T-helper 22 cell (primary cell): Measurements from ENCODE around the gene PITPNC1.
A peak's percentile ranks its signal among the peaks of the same experiment; 100 is the strongest.
"Not testable (repeated sequence)": the region's sequence is repeated elsewhere in the genome, so short reads cannot be mapped to it uniquely, and the experiment has no call there.

ENCODE experiments used
- DNase-seq: peaks from one replicate; pipeline ENCODE4 v3.0.0-alpha.2; 2020; ENCODE audit warnings: low read depth

Gene PITPNC1

DNA sequence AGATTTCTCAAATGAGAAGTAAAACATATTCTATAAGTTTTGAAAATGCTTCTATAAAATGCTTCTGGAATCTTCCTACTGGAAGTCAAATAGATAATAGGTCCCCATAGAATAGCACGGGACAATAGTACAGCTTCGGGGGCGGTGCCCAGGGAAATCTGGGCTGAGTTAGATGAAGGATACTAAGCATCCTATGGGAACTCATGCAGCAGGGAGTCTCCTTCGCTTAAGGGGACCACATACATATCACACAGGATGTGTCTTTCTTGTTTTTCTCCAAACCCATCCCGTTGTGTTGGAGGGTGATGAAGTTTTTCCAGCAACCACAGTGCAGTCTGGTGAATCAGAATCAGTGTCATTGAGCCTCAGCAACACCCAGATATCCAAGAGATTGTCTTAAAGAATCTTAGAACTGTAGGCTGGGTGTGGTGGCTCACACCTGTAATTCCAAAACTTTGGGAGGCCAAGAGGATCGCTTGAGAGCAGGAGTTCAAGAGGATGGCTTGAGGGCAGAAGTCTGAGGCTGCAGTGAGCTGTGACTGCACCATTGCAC lies 84.2 kb downstream of the PITPNC1 start:
- no peak for DNase-seq

- no peak for DNase-seq
Observed at GRCh38 chr17:67461876-67462275, 84.8 kb downstream of the PITPNC1 start.

DNA sequence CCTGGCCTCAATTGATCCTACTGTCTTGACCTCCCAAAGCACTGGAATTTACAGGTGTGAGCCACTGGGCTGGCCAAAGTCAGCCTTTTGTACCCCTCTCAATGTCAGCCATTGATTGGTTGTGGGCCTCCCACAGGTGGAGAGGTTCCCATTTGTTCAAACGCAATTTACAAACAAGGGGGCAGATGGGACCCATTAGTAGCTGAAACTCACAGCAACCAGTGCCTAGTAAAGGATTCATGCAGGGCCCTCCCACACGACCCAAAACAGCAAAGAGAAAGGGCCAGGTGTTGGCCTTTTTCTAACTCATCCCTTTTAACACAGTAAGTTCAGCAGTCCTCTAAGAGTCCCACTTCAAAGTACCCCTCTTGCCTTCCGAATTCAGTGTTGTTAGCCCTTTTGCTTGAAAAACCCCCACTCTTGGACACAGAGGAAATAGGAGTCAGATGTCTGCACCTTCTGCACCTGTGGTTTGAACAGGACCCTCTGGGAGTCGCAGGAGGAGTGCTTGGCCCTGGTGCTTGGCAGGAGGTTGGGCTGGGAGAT lies 89.2 kb downstream of the PITPNC1 start:
- DNase-seq, result no peak

DNA sequence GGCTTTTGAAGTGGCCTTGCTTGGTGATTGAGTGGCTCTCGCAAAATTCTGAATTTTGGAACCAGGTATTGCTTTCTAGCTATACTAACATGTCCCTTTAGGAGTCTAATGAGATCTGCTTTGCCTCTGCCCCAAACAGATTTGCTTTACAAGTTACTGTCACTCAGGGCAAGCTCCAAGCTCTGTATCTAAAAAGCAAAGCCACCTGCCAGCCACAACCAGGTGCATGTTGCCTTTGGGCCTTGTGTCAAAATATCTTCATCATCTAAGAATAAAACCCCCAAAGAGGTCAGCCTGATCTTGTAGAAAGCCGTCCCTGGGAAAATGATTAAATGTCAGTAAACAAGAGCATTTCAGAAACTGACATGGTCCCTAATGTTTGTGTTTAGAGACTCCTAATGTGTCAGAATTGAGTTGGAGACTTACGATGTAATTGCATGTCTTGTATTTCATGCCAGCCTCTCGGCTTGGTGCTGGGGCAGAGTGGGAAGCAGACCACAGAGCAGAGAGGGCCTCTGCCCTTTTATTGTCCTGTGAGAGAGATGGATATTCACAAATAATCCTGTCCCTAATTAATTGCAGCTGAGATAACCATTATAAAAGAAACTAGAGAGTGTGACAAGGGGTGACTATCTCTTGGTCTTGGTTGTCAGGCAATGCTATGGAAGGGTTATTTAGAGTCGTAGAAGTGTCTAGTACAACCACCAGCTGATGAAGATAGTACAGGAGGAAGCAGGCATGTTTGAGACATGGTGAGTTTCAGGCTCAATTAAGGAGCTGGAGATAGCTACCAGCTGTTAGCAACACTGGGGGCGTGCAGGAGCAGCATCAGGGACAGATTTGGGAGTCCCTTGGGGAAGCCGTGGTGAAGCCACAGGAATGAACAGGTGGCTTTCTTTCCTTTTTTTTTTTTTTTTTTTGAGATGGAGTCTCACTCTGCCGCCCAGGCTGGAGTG lies 90.7 kb downstream of the PITPNC1 start:
- no peak for DNase-seq

GRCh38 chr17:67469208-67469980 lies 92.3 kb downstream of the PITPNC1 start:
- no peak for DNase-seq

DNA sequence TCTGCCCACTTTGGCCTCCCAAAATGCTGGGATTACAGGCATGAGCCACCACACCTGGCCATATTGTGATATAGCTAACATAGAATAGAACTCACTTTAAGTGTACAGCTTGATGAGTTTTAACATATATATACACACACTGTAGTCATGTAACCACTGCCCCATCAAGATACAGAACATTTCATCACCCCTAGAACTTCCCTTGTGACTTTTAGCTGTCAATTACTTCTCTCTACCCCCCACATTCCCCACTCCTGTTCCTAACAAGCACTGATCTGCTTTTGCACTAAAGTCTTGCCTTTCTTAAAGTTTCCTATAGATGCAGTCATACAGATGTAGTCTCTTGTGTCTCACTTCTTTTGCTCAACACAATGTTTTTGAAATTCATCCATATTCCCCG lies 93.1 kb downstream of the PITPNC1 start:
- DNase-seq, result no peak

GRCh38 chr17:67471118-67471517 lies 94.0 kb downstream of the PITPNC1 start:
- DNase-seq, result no peak

DNA sequence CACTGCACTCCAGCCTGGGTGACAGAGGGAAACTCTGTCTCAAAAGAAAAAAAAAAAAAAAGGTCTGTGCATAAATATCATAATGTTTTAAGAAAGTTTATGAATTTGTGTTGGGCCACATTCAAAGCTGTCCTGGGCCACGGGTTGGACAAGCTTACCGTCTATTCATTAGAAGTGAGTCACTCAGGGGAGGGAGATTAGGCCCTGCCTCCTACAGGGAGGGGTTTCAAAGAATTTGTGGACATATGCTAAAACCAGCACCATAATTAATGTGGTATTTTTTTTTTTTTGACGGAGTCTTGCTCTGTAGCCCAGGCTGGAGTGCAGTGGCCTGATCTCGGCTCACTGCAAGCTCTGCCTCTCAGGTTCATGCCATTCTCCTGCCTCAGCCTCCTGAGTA lies 95.5 kb downstream of the PITPNC1 start:
- DNase-seq, result not testable (repeated sequence)

DNA sequence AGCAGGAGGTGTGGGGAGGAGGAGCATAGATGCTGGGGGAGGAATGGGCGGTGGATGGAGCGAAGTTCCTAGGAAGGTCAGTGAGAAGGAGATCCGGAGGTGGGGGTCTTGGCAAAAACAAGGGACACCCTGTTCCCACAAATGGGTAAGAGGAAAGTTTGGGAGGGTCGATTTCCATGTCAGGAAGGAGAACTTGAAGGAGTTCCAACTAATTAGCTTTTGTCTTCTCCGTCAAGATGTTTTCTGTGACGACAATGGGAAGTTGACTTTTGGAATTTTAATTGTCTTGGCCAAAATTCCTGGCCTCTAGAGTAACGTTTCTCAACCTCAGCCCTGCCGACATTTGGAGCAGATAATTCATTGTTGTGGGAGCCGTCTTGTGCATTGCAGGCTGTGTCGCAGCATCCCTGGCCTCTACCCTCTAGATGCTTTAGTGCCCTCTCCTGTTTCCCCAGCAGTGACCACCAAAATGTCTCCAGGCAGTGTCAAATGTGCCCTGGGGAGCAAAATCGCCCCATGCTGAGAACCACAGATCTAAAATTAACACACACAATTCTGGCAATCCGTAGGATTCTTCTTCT lies 97.1 kb downstream of the PITPNC1 start:
- no peak for DNase-seq

DNA sequence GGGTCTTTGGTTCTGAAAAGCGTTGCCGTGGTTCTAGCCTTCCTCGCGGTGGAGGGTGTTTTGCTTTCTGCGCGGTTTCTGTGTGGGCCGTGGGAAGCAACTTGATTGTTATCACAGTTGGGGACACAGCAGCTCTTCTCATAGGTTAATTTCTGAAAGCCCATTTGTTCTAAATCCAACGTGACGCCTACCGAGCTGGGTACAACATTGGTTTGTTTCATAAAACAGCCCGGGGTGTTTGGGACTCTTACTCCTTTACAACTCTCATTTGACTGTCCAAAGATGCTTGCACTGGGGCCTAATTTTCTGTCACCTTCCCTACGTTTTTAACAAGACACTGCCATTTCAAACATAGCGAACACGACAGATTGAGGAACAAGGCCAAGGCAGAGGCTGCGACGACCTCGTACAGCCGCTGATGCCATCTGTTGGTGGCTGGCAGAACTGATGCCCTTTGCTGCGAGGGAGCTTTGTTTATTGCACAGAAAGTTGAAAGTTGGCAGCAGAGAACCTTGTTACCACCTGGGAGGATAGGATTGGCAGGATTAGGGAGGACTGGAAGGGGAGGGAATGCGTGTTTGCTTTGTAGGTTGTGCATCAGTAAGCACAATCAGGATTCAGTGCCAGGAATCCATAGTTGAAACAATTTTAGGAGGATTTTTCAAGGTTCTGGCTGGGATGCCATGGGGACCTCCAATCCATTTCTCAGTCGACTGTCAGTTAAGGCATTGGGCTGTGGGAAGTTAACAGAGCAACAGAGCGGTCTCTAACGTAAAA lies 98.3 kb downstream of the PITPNC1 start:
- peak; percentile 64 for DNase-seq

- no peak for DNase-seq
Observed at GRCh38 chr17:67476787-67477335, 99.8 kb downstream of the PITPNC1 start.

- DNase-seq, result no peak
Observed at GRCh38 chr17:67477687-67478086, 100.6 kb downstream of the PITPNC1 start.

DNA sequence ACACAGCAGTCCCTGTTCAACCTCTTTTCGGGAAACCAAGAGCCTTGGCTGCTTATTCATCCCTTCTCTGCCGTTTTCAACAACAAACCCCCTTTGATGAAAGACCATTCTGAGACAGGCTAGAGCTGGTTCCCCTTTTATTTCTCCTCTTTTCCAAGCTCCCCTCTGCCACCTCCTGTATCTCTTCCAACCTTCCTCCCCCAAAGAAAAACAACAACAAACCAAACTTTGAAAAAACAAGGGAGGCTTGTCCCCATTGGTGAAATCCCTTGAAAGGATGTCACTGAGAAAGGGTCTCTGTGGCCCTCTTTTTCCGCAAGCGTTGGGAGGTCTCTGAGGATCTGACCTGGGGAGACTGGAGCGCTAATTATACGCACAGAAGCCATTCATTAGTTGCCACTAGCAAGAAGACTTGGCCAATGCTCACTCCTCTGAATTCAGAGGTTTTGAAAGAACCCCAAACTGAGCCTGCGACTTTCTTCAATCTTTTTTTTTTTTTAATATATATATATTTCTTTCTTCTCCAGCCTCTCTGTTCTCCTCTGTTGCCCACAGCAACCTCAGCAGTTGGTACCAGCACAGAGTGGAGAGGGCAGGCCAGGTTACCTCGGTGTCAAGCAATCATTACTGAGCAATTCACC lies 101.4 kb downstream of the PITPNC1 start:
- no peak for DNase-seq

GRCh38 chr17:67479148-67479547 lies 102.1 kb downstream of the PITPNC1 start:
- DNase-seq, result no peak

GRCh38 chr17:67480959-67481358 lies 103.9 kb downstream of the PITPNC1 start:
- DNase-seq, result not testable (repeated sequence)

DNA sequence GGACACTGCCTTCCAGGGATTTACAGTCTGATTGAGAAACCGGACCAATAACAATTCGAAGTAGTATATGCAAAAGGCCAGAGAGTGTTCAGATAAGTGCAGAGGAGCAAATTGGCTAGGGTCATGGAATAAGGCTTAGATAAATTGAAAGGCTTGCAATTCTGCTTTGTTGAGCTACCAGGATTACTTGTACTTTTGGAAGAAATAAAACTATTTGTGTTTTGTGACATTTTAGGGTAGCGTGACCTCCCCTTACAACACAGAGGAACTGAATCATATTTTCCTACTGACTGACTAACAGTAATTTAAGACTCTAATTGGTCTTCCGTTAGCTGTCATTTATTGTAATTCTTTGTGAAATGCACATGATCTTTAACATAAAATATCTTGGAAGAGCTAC lies 104.7 kb downstream of the PITPNC1 start:
- DNase-seq, result no peak

- DNase-seq, result no peak
Observed at GRCh38 chr17:67482764-67483163, 105.7 kb downstream of the PITPNC1 start.

GRCh38 chr17:67484261-67484660 lies 107.2 kb downstream of the PITPNC1 start:
- no peak for DNase-seq

- no peak for DNase-seq
Observed at GRCh38 chr17:67485666-67486065, 108.6 kb downstream of the PITPNC1 start.

DNA sequence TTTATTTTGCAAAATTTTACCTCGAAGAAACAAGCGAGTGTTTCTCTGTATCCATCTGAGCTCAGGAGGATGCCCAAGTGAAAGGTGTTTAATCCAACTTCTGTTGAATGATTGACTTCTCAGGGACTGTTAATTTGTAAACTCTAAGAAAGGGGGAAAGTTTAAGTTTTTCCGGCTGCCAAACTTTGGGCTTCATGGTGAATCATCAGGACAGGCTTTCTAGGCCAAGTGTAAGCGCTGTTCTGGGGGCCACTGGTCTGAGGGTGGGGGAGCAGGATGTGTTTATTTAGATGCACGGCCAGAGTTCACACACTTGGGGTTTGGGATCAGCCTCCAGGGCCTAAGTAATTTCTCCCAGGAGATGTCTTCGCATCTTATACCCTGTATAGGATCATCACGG lies 110.4 kb downstream of the PITPNC1 start:
- DNase-seq, result no peak

GRCh38 chr17:67488161-67488560 lies 111.1 kb downstream of the PITPNC1 start:
- DNase-seq, result no peak
